ENCODE data around the gene CLRN1.

- TF ChIP-seq CTCF (IDR thresholded peaks at IDR 0.05) (no peak), POLR2A (IDR thresholded peaks at IDR 0.05) (no peak), EP300 (IDR thresholded peaks at IDR 0.05) (no peak), POLR2AphosphoS5 (IDR thresholded peaks at IDR 0.05) (no peak)
Measured at GRCh38 chr3:150899141-150899540, 73.4 kb downstream of the CLRN1 start.
